ENCODE data around the gene NDUFB5.

DNA sequence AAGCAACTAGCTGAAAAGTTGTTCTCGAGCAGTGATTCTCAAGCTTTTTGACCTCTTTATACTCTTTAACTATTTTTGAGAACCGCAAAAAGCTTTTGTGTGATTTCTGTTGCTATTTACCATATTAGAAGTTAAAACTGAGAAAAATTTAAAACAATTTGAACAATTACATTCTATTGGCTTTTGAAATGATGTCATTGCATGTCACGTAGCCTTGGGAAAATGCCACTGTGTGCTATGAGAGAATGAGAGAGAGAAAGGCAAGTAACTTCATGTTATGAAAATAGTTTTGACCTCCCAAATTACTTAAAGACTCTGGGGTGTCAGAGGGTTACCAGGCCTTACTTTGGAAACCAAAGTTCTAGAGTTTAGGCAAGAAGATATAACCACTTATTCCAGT, 56.3 kb downstream of the NDUFB5 start:
- TF ChIP-seq POLR2A (IDR thresholded peaks at IDR 0.05), result no peak
- TF ChIP-seq, protein P1, sequence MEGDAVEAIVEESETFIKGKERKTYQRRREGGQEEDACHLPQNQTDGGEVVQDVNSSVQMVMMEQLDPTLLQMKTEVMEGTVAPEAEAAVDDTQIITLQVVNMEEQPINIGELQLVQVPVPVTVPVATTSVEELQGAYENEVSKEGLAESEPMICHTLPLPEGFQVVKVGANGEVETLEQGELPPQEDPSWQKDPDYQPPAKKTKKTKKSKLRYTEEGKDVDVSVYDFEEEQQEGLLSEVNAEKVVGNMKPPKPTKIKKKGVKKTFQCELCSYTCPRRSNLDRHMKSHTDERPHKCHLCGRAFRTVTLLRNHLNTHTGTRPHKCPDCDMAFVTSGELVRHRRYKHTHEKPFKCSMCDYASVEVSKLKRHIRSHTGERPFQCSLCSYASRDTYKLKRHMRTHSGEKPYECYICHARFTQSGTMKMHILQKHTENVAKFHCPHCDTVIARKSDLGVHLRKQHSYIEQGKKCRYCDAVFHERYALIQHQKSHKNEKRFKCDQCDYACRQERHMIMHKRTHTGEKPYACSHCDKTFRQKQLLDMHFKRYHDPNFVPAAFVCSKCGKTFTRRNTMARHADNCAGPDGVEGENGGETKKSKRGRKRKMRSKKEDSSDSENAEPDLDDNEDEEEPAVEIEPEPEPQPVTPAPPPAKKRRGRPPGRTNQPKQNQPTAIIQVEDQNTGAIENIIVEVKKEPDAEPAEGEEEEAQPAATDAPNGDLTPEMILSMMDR (IDR thresholded peaks at IDR 0.05 in 8 of 11, conservative IDR thresholded peaks at IDR 0.05 in 3 of 11), result no peak
